Measurements from ENCODE around the gene ADRA1B. TPM values are rescaled to one million over a fixed set of nuclear protein-coding genes. Genes with fewer than 3 reads are reported as not detected.

The ADRA1B gene
- polyA plus RNA-seq, 3 donors, result not detected

DNA sequence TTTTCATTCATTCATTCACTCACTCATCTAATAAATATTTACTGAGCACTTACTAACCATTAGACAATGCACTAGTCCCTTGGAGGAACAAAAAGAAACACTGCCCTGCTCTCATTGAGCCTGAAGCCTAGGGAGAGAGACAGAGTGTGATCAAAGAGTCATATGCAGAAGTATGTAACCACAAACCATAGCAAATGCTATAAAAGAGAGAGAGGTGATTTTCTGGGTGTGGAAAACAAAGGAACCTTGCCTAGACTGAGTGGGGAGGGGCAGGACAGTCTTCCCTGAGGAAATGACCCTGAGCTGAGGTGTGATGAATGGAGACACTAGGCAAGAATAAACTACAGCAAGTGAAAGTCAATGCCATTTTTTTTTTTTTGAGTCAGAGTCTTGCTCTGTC lies 10.8 kb upstream of the ADRA1B start:
- Histone ChIP-seq H3K36me3 (replicated peaks in 1 of 2; ENCODE audit: control insufficient read depth in 1 of 2, insufficient read depth in 2 of 2, low read length in 2 of 2) (no peaks in the 10 kb centered on the region), H3K4me2 (replicated peaks; ENCODE audit: extremely low read depth, low read length, poor library complexity, severe bottlenecking) (no peak overlapping the region), H3K9ac (ENCODE audit: insufficient read depth, low read length, poor library complexity, severe bottlenecking) (no peak overlapping the region), H3K4me3 (replicated peaks in 1 of 3; ENCODE audit: low read depth in 2 of 3, low read length in 3 of 3) (no peak overlapping the region), H2AFZ (ENCODE audit: insufficient read depth, low read depth, low read length, poor library complexity, severe bottlenecking) (no peak overlapping the region), H3K79me2 (ENCODE audit: insufficient read depth, low read length) (no peaks in the 10 kb centered on the region), H3K9me3 (replicated peaks in 1 of 2; ENCODE audit: control insufficient read depth in 1 of 2, insufficient read depth in 1 of 2, low read length in 2 of 2) (no peaks in the 10 kb centered on the region), H3K27ac (ENCODE audit: low read depth in 1 of 2, low read length in 2 of 2) (no peak overlapping the region), H3K27me3 (ENCODE audit: control insufficient read depth in 2 of 2, insufficient read depth in 2 of 2, low read length in 2 of 2) (peaks cover 0 to 6% of the 10 kb centered on the region in 2 donors), H3K4me1 (ENCODE audit: control insufficient read depth in 1 of 2, insufficient read depth in 2 of 2, low read length in 2 of 2) (peaks cover 14 to 15% of the 10 kb centered on the region in 2 donors), H4K20me1 (ENCODE audit: insufficient read depth, low read length) (no peaks in the 10 kb centered on the region)
- Mint-ChIP-seq H3K27me3 (ENCODE audit: low read depth in 3 of 3) (peaks cover 4 to 9% (median 7%) of the 10 kb centered on the region in 3 donors), H3K9me3 (no peaks in the 10 kb centered on the region), H3K4me1 (peaks cover 20% of the 10 kb centered on the region), H3K36me3 (no peaks in the 10 kb centered on the region), H3K4me3 (no peak overlapping the region), H3K27ac (no peak overlapping the region)
- DNase-seq, result no peak
- intact Hi-C loops (cut with micrococcal nuclease), result no loop called here
- TF ChIP-seq CTCF (IDR thresholded peaks at IDR 0.05), result no peak

- H3K27me3 Mint-ChIP-seq (ENCODE audit: low read depth in 3 of 3), result peaks cover 5 to 17% (median 7%) of the 10 kb centered on the region in 3 donors
- H3K27ac ChIP-seq (ENCODE audit: low read depth in 1 of 2, low read length in 2 of 2), result no peak overlapping the region
- H3K4me3 ChIP-seq (replicated peaks in 1 of 3; ENCODE audit: low read depth in 2 of 3, low read length in 3 of 3), result no peak overlapping the region
- H3K4me1 Mint-ChIP-seq, result peaks cover 19% of the 10 kb centered on the region
- no peak for DNase-seq
- no peak overlapping the region for H3K27ac Mint-ChIP-seq
- no peaks in the 10 kb centered on the region for H3K36me3 Mint-ChIP-seq
- no peak overlapping the region for H3K4me2 ChIP-seq (replicated peaks; ENCODE audit: extremely low read depth, low read length, poor library complexity, severe bottlenecking)
- TF ChIP-seq CTCF (IDR thresholded peaks at IDR 0.05), result no peak
- H3K9me3 Mint-ChIP-seq, result no peaks in the 10 kb centered on the region
- peaks cover 14 to 15% of the 10 kb centered on the region in 2 donors for H3K4me1 ChIP-seq (ENCODE audit: control insufficient read depth in 1 of 2, insufficient read depth in 2 of 2, low read length in 2 of 2)
- no peaks in the 10 kb centered on the region for H3K9me3 ChIP-seq (replicated peaks in 1 of 2; ENCODE audit: control insufficient read depth in 1 of 2, insufficient read depth in 1 of 2, low read length in 2 of 2)
- WGBS (ENCODE audit: insufficient coverage), result 100% methylated on average over 2 of the region's 2 CpGs
- H3K27me3 ChIP-seq (ENCODE audit: control insufficient read depth in 2 of 2, insufficient read depth in 2 of 2, low read length in 2 of 2), result peaks cover 0 to 6% of the 10 kb centered on the region in 2 donors
- H3K79me2 ChIP-seq (ENCODE audit: insufficient read depth, low read length), result no peaks in the 10 kb centered on the region
- H4K20me1 ChIP-seq (ENCODE audit: insufficient read depth, low read length), result no peaks in the 10 kb centered on the region
- no peaks in the 10 kb centered on the region for H3K36me3 ChIP-seq (replicated peaks in 1 of 2; ENCODE audit: control insufficient read depth in 1 of 2, insufficient read depth in 2 of 2, low read length in 2 of 2)
- intact Hi-C loops (cut with micrococcal nuclease), result no loop called here
- no peak overlapping the region for H3K9ac ChIP-seq (ENCODE audit: insufficient read depth, low read length, poor library complexity, severe bottlenecking)
- H3K4me3 Mint-ChIP-seq, result no peak overlapping the region
- H2AFZ ChIP-seq (ENCODE audit: insufficient read depth, low read depth, low read length, poor library complexity, severe bottlenecking), result no peak overlapping the region
Observed at GRCh38 chr5:159906463-159906862, 9.8 kb upstream of the ADRA1B start.
